Measurements from ENCODE around the gene NUAK1.

The NUAK1 gene

GRCh38 chr12:106068296-106068695 lies 70.5 kb downstream of the NUAK1 start:
- FAIRE-seq, result no peak
- no peak for TF ChIP-seq CTCF (IDR thresholded peaks at IDR 0.05; ENCODE audit: insufficient read depth, missing control alignments)
- DNase-seq (ENCODE audit: insufficient read length, low spot score), result no peak

GRCh38 chr12:106067606-106068205 lies 71.0 kb downstream of the NUAK1 start:
- DNase-seq (ENCODE audit: insufficient read length, low spot score) (no peak), FAIRE-seq (no peak)
- no peak for TF ChIP-seq CTCF (IDR thresholded peaks at IDR 0.05; ENCODE audit: insufficient read depth, missing control alignments)

- DNase-seq (ENCODE audit: insufficient read length, low spot score) (no peak), FAIRE-seq (no peak)
- no peak for TF ChIP-seq CTCF (IDR thresholded peaks at IDR 0.05; ENCODE audit: insufficient read depth, missing control alignments)
Measured at GRCh38 chr12:106066726-106067325, 71.9 kb downstream of the NUAK1 start.

- FAIRE-seq (no peak), DNase-seq (ENCODE audit: insufficient read length, low spot score) (no peak)
- TF ChIP-seq CTCF (IDR thresholded peaks at IDR 0.05; ENCODE audit: insufficient read depth, missing control alignments), result no peak
Measured at GRCh38 chr12:106066051-106066705, 72.6 kb downstream of the NUAK1 start.

GRCh38 chr12:106065506-106065905 lies 73.2 kb downstream of the NUAK1 start:
- DNase-seq (ENCODE audit: insufficient read length, low spot score), result no peak
- no peak for FAIRE-seq
- no peak for TF ChIP-seq CTCF (IDR thresholded peaks at IDR 0.05; ENCODE audit: insufficient read depth, missing control alignments)

GRCh38 chr12:106064721-106065021 lies 74.1 kb downstream of the NUAK1 start:
- TF ChIP-seq CTCF (IDR thresholded peaks at IDR 0.05; ENCODE audit: insufficient read depth, missing control alignments), result no peak
- FAIRE-seq, result no peak
- no peak for DNase-seq (ENCODE audit: insufficient read length, low spot score)
